GM13977 (cell line): ENCODE data around the gene ME3.
"Not testable (repeated sequence)": the region's sequence is repeated elsewhere in the genome, so short reads cannot be mapped to it uniquely, and the experiment has no call there.

Experiments
- DNase-seq: peaks from one replicate; pipeline ENCODE4 v3.0.0; 2012; ENCODE audit warnings: low spot score
- CTCF ChIP-seq: IDR thresholded peaks from 2 replicates; pipeline ENCODE4 v1.5.1; 2012; ENCODE audit warnings: mild to moderate bottlenecking, control low read depth; ENCODE audit not compliant: insufficient read depth; ENCODE audit errors: extremely low read depth, missing control alignments
- in situ Hi-C: fragments of 300-500 bp; cut with MboI; formaldehyde crosslinking; loops from one replicate; pipeline ENCODE4 v1.12.0; 2022; ENCODE audit warnings: low sequenced_read_pairs, low pct_unique_long_range_greater_than_20kb, mixed read lengths, inconsistent platforms; ENCODE audit not compliant: unreplicated experiment

The ME3 gene

DNA sequence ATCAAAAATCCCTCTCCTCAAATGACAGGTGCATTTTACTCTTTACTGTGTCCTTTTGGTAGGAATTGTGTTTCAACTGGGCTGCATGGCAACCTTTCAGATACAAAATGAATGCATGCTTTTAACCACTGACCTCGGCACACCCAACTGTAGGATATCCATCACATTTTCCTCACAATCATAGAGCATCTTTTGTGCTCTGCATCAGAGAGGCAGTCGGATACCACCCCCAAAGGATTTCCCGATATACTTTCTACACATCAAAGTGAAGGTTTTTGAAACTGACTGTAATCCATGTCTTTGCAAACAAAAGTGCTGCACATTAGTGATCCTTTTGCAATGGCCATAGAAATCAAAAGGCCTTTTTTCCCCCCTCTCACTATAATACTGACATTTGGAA lies 9.1 kb downstream of the ME3 start:
- in situ Hi-C loops, result no loop called here
- TF ChIP-seq CTCF, result no peak
- DNase-seq, result no peak

GRCh38 chr11:86660736-86661135 lies 11.7 kb downstream of the ME3 start:
- no peak for TF ChIP-seq CTCF
- no peak for DNase-seq
- in situ Hi-C loops, result no loop called here

DNA sequence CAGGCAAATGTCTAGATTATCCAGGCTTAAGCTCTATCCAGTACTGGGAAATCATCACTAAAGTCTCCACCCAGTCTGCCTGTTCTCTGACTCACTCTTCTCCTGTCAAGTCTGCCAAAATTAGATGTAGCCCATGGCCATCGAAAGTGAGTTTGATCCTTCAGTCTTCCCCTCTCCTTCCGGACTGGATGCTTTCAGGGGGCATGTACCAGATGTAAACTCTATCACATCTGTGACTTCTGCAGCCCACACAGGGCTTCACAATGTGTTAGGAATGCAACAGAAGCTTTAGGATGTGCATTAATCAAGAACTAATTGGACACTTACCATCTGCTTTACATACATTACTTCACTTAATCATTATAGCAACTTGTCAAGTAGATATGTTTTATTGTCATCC lies 12.3 kb downstream of the ME3 start:
- no peak for TF ChIP-seq CTCF
- in situ Hi-C loops, result no loop called here
- DNase-seq, result no peak

DNA sequence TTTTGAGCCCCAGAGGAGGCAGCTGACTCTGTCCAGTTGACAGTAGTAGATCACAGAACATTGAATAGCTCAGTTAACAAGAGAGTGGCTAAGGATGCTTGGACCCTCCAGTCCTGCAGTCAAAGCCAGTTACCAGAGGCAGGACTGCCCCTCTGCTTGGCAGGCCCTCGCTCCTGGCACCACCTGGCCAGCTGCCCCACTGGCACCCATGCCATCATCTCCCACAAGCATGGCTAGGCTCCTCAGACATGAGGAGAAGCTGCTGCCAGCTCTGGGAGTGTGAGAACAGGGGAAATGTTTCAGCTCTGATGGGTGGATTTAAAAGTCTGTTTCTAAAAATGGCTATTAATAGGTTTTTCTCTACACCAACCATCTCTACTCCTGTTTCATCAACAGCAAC lies 13.9 kb downstream of the ME3 start:
- DNase-seq, result no peak
- TF ChIP-seq CTCF, result no peak
- in situ Hi-C loops, result no loop called here

DNA sequence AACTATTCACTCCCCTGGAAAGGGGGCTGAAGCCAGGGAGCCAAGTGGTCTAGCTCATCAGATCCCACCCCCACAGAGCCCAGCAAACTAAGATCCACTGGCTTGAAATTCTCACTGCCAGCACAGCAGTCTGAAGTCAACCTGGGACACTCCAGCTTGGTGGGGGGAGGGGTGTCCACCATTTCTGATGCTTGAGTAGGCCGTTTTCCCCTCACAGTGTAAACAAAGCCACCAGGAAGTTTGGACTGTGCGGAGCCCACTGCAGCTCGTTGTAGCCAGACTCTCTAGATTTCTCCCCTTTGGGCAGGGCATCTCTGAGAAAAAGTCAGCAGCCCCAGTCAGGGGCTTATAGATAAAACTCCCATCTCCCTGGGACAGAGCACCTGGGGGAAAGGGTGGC lies 27.2 kb downstream of the ME3 start:
- DNase-seq, in situ Hi-C loops: not testable (repeated sequence)

DNA sequence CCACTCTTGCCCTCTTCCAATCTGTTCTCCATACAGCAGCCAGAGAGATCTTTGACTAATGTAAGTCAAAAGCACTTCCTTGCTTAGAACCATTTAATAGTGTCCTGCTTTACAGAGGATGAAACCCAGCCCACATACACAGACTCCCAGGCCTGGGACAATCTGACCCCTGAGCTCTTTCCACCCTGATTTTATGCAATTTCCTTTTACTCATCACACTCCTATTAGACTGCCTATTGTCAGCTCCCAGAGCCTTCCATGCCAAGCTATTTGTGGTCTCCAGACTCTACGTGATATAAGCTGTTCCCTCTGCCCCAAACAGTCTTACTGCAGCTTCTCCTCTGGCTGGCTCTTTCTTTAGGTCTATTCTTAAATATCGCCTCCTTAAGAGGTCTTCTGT lies 28.1 kb downstream of the ME3 start:
- in situ Hi-C loops, result no loop called here
- no peak for DNase-seq
- TF ChIP-seq CTCF, result no peak

DNA sequence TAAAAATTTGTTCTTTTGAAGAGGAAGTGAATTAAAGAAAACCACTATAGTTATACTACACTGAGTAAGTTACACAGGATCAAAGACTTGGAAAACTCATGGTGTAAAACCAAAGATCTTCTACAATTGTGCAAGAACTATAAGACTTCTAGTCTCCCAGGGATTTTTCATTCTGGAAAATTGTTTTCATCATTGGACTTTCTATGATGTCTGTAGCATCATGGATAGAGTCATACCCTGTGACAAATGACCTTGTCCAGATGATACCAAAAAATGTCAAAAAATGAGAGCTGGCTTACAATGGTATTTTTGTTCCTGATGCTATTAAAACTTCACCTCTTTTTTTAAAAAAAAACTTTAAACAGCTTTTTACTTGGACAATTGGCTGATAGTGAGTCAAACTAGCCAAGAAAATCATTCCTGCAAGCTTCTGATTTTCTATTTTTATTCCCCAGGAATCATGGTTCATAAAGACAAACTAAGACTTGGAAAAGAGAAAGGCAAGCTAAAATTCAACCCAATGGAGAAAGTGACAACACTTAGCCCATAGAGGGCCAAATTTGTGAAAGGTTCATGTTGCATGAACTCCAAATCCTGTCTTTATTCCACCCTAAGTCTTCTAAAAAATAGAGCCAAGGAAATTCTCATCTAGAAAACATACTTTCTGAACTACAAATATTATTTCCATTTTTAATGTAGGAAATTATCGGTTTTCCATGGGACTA lies 30.7 kb downstream of the ME3 start:
- no peak for DNase-seq
- TF ChIP-seq CTCF, result no peak
- in situ Hi-C loops, result no loop called here
